GM18517 (cell line): ENCODE data around the gene BPIFB1.

Experiments used
- ATAC-seq: cut with Tn5 transposase; IDR thresholded peaks from one replicate; pipeline ENCODE4 v1.9.1; 2021; ENCODE audit warnings: mild to moderate bottlenecking, moderate library complexity; ENCODE audit not compliant: unreplicated experiment

The BPIFB1 gene

GRCh38 chr20:33320006-33320405 is 37.0 kb downstream of the BPIFB1 start:
- ATAC-seq: no peak

GRCh38 chr20:33322456-33322855 is 39.4 kb downstream of the BPIFB1 start:
- no peak for ATAC-seq

GRCh38 chr20:33323236-33323635 is 40.2 kb downstream of the BPIFB1 start:
- ATAC-seq: no peak

- ATAC-seq: no peak
Measured at GRCh38 chr20:33325350-33325749, 42.3 kb downstream of the BPIFB1 start.

- ATAC-seq: no peak
Measured at GRCh38 chr20:33328157-33329137, 45.4 kb downstream of the BPIFB1 start.

- no peak for ATAC-seq
Measured at GRCh38 chr20:33332905-33333456, 50.0 kb downstream of the BPIFB1 start.

- ATAC-seq: no peak
Measured at GRCh38 chr20:33333616-33334015, 50.6 kb downstream of the BPIFB1 start.

GRCh38 chr20:33334111-33334510 is 51.1 kb downstream of the BPIFB1 start:
- ATAC-seq: no peak

GRCh38 chr20:33336375-33336774 is 53.4 kb downstream of the BPIFB1 start:
- ATAC-seq: no peak

GRCh38 chr20:33337119-33337518 is 54.1 kb downstream of the BPIFB1 start:
- ATAC-seq: no peak

GRCh38 chr20:33337531-33338165 is 54.6 kb downstream of the BPIFB1 start:
- ATAC-seq: no peak

GRCh38 chr20:33338467-33339258 is 55.6 kb downstream of the BPIFB1 start:
- no peak for ATAC-seq

GRCh38 chr20:33339515-33340058 is 56.6 kb downstream of the BPIFB1 start:
- ATAC-seq: no peak

- ATAC-seq: no peak
Measured at GRCh38 chr20:33343521-33343920, 60.5 kb downstream of the BPIFB1 start.

- ATAC-seq: no peak
Measured at GRCh38 chr20:33345342-33345741, 62.3 kb downstream of the BPIFB1 start.

GRCh38 chr20:33348136-33348937 is 65.3 kb downstream of the BPIFB1 start:
- ATAC-seq: no peak

GRCh38 chr20:33349493-33349892 is 66.5 kb downstream of the BPIFB1 start:
- ATAC-seq: no peak

GRCh38 chr20:33351696-33352095 is 68.7 kb downstream of the BPIFB1 start:
- ATAC-seq: no peak

GRCh38 chr20:33352258-33353012 is 69.4 kb downstream of the BPIFB1 start:
- ATAC-seq: no peak
